KBM-7 (cell line): ENCODE results near the gene TMEM235.
A peak's percentile ranks its signal among the peaks of the same experiment; 100 is the strongest.

Experiments
- DNase-seq: peaks from one replicate; pipeline ENCODE4 v3.0.0-alpha.2; 2015
- in situ Hi-C: fragments of 300-500 bp; cut with MboI; formaldehyde crosslinking; loops from 2 replicates; pipeline ENCODE4 v1.14.3; 2020; ENCODE audit warnings: low sequenced_read_pairs, low pct_unique_long_range_greater_than_20kb, mixed read lengths

Gene TMEM235

DNA sequence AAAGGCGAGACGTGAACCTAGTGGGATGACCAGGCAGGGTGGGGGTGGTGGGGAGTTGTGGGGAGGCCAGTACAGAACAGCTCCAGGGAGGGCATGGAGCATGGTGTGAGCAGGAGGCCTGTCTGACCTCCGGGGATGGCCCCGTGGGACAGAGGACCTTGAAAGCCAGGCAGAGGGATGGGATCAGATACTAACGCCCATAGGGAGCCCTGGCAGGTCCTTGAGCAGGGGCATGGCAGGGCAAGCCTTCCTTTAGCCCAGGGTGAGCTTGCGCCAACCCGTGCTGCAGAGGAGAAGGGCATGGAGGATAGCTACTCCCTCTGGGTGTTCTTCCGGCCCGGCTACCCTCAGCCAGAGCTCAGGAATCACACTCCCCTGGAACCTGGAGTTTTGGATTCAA, 35.3 kb downstream of the TMEM235 start:
- DNase-seq: no peak
- in situ Hi-C loops: no loop called here

DNA sequence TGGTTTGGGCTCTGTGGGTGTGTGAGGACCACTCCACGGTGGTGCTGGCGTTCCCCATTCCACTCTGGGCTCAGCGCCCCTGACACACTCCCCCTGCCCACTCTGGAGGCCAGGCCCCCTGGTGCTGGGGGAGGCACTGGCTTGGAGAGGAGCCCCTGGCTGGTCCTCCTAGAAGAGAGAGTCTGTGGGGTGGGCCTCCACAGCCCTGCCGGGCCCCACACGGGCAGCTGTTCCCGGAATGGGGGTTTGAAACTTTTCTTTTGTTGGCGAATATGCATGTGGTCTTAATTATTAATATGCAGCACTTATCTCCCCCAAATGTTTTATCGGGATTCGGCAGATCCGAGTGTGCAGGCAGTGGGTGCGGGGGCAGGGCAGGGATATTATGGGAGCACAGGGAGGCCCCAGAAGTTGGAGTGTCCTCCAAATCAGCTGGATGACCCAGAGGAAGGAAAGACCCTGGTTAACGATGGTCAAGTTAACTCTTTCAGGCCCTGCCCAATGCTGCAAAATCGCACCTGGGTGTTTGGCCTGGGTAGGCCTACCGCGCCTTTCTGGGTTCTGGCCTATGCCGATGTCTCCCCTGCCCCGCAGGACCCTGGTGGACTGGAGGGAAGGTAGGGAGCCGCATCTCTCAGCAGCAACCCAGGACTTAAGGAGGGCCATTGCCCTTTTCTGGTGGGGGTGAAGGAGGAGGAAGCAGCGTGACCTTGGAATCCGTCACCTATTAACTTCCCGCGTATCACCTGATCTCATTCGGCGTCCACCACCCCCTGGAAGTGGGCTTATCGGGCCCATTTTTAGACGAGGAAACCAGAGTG, 36.0 kb downstream of the TMEM235 start:
- DNase-seq: no peak
- in situ Hi-C loops: no loop called here

DNA sequence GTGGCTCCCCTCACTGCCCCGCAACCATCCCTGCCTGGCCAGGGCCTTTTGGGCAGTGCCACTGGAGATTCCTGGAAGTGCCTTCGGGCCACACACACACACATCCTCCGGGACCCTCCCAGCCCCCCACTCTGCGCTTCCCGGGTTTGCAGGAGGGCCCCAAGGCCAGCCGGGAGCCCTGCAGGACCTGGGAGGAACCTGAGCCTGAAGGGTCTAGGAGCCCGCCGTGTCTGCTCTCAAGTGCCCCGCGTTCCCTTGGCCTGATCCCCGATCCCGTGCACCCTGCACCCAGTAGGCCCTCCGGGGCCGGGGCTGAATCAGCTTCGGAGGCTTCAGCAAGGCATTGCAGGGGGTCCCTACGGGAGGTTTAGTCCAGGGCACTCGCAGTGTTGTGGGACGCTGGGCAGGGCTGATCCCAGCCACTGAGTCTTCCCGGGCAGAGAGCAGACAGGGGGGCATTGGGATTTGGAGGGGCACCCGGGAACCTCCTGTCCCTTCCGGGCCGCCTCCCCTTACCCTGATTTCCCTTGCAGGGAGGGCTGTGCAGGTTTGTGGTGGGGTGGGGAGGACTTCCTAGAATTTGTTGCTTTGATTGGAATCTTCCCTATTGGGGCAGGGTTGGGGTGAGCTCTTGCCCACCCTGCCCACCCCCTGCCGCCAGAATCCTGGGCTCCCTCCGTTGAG, 36.9 kb downstream of the TMEM235 start:
- DNase-seq: no peak
- in situ Hi-C loops: no loop called here

DNA sequence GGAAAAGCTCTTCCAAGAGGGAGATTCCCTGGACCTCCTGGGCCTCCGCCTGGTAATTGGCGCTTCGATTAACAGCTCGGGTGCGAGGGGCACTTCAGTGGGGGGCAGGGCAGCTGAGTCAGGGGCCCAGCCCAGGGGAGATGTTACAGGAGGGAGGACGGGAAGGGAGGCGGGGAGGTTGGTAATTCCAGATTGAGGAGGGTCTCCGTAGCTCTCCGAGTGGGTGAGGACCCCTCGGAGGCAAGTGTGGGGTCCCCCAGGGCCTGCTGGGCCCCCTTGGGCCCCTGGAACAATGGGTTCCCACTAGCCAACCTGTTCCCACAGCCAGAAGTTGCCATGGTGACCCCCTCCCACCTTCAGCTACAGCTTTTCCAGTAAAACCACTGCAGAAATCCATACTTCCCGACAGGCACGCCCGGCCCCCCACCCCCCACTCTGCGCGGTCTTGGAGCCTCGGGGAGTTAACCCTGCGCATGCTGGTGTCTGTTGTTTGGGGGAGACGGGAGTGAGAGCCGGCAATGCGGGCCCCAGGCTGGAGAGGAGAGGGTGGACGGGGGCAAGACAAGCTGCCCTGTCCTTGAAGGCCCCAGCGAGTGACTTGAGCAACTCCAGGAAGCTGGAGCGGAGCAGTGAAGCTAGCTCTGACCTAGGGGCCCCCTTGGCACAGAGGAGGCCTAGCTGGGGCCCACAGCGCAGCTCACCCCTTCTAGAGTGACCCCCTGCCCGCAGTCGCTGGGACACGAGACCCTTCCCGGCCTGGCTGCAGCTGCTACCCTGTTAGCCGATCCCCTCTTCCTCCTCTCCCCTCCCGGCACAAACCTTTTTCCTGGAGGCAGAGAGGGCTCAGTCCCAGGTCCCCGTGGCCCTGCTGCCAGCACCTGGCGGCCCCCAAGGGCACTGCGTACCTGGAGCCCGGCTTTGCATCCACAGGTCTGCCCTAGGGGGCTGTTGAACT, 37.8 kb downstream of the TMEM235 start:
- no peak for DNase-seq

DNA sequence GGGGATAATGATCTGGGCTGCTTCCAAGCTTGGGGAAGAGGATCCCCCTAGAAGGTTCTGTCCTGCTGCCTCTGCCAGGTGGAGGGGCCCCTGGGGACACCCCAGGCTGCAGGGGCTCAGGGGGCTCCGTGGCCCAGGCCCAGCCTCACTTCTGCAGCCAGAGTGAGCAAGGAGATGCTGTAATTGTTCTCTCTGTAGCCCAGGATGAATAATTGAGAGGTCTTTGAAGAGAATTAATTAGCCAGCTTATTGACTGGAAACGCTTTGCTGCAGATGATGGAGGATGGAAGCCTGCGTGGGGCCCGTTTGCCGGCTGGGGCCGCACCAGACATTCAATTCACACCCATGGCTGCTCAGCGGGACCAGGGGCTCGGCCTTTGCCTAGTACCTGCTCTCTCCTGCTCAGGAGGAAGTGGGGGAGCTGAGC, 38.5 kb downstream of the TMEM235 start:
- no peak for DNase-seq
- in situ Hi-C loops: no loop called here

More for the DNA sequence above, 37.8 kb downstream of the TMEM235 start:
- in situ Hi-C loops: no loop called here

DNA sequence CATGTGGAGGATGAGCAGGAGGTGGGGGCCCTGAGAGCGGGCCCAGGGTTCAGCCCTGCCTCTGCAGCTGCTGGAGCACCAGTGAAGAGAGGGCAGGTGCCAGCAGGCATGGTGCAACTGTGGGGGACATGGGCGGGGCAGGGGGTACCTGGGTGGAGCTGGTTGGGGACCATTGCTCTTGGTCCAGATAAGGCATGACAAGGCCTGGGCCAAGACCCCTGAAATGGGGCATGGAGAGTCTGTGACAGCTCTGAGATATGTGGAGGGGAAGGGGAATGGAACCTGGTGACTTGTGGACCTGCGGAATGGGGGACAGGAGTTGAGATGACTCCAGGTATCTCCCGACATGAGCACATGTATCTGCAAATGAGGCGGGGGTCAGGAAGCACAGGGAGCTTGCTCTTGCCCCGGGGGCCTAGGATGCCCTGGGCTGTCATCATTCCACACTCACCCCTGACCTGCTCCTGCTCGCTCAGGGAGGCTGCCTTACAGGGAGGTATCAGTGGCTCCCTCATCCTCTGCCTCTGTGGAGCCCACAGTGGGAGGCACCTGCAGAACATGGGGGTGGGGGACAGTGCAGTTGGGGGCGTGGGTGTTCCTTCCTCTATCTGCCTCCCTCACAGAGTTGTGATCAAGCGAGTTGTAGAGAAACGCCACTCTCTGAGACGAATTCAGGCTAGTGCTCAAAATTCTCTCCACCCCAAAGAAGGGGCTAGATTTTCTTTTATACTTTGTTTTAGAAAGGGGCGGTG, 40.2 kb downstream of the TMEM235 start:
- in situ Hi-C loops: no loop called here
- DNase-seq: no peak

DNA sequence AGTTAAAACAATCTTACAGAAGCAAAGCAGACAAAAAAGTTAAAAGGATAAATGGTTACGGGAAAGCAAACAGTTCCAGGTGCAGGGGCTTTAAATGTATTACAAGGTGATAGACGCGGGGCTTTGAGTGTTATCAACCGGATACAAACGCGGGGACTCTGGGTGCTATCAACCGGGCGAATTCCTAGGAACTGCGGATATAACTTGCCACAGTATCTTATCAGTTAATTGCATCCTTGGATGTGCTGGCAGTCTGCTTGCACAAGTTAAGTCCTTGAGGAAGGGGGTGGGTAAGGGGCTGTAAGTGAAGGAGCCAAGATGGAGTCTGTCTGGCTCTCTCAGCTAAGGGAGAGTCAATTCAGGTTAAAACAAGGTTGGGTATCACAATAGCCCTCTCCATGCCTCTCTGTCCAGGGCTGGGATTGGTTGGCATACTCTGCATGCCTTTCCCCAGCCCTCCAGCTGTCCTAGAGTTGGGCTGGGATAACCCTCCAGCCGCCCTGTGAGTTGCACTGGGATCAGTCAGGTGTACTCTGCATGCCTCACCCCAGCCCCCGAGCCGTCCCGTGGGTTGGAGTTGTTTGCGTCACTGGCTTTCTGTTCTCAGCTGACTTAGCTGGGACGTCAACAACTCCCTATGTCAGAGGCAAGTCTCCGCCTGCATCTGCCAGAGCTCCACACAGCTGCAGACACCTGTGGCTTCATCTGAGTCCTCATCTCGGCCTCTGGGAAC, 40.9 kb downstream of the TMEM235 start:
- peak; percentile 65 for DNase-seq
- in situ Hi-C loops: no loop called here

DNA sequence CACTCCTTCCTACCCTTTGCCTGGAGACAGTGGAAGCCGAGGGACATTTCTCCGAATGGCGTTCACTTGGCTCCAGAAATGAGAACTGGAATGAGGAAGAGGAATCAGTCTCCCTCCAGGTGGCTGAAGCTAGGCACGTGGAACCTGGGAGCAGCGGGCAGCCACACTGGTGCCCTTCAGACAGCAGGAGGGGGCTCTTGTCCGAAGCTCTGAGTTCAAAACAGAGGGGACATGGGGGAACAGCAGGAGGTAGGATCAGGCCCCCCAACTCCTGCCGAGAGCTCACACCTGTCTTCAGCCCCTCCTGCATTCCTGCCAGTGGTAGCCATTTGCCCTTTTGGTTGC, 41.5 kb downstream of the TMEM235 start:
- in situ Hi-C loops: no loop called here
- DNase-seq: no peak

DNA sequence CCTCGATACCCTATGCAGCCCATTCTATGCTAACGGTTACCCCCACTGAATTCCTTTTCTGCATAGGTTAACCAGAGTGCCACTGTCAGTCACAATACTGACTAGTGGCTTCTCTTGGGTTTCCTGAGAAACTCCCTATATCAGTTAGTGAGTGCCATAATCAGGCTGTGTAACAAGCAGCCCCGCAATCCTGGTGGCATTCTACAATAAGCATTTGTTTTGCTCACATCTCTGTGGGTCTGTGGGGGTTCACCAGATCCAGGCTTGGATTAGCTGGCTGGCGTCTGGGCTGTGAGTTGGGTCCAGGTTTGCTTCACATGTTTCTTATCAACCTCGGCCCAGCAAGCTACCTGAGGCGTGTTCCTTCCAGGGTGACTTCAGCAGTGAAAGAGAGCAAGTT, 42.4 kb downstream of the TMEM235 start:
- DNase-seq: no peak

DNA sequence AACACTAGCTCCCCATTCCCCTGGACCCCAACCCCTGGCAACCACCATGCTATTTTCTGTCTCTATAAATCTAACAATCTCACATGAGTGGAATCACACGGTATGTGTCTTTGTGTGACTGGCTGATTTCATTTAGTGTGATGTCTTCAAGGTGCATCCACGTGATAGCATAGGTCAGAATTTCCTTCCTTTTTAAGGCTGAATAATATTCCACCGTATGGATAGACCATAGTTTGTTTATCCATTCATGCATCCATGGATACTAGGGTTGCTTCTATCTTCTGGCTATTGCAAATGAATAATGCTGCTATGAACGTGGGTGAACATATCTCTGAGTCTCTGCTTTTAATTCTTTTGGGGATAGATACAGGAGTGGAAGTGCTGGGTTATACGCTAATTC, 43.9 kb downstream of the TMEM235 start:
- DNase-seq: no peak
- in situ Hi-C loops: no loop called here

More for the DNA sequence above, 42.4 kb downstream of the TMEM235 start:
- in situ Hi-C loops: no loop called here

DNA sequence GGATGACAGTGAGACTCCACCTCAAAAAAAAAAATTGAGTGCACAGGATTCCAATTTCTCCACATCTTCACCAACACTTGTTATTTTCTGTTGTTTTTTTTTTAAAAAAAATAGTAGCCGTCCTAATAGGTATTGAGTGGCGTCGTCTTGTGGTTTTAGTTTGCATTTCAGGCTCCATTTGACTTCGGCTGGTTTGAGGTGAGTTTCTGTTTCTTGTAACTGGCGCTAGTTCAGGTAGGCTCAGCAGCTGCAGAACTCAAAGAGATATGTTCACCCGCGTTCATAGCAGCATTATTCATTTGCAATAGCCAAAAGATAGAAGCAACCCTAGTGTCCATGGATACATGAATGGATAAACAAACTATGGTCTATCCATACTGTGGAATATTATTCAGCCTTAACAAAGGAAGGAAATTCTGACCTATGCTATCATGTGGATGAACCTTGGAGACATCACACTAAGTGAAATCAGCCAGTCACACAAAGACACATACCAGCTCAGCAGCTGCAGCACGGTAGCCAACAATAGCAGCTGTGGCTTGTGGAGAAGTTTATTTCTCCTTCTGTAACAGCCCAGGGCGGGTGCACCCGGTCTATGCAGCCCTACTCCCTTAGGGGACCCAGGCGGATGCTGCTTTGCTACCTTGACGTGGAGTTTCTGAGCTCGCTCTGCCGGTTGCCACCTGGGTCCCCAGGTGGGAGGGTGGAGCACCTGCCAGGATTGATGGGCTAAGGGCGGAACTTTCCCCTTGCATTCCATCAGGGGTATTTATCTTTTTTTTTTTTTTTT, 44.9 kb downstream of the TMEM235 start:
- in situ Hi-C loops: no loop called here
- no peak for DNase-seq

DNA sequence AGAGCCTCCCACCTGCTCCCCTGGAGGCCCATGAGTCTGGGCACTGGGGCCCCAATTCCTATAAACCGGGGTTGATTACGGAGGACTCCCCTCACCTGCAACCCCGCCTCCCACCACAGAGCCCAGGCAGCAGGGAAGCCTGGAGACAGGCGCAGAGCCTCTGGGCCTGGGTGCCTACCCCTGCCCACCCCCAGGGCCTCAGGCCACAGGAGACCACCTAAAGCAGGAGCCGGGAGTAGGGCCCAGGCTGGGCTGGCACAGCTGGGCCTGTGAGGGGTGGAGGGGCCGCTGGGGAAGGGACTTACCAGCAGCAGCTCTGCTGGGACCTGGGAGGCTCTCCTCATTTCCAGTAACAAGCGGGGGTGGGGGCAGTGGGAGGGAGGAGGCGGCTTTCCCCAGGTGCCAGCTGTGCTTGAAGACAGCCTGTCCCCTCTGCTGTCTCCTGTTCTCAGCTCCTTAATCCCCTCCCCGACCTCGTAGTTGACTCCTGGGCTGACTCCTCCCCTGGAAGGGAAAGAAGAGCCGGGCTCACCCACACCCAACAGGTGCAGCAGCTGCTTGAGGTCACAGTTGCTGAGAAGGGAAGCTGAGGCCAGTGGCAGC, 46.8 kb downstream of the TMEM235 start:
- no peak for DNase-seq
- in situ Hi-C loops: no loop called here

DNA sequence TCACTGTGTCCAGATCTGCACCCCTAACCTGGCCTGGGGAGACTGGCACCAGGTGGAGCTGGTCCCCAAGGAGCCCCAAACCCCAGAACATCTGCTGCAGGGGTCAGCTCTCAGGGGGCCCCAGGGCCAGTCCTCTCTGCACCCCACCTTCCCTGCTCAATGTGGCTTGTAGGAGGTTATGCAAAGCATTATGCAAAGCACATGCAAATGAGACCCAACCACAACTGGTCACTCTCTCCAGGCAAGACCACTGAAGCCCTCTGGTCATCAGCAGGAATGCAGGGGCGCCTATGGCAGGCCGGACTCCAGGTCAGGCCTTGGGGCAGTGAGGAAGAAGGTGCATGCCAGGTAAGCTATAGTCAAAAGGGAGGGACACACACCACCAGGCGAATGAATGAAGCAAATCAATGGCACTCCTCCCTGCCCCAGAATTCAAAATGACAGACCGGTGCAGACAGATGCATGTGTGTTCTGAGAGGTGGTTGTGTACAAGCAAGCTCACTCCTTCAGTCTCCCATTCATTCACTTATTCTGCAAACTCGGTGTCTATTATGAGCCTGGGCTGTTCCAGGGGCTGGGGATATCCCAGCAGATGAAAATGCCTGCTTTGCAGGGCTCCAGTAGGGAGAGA, 48.0 kb downstream of the TMEM235 start:
- in situ Hi-C loops: no loop called here

DNA sequence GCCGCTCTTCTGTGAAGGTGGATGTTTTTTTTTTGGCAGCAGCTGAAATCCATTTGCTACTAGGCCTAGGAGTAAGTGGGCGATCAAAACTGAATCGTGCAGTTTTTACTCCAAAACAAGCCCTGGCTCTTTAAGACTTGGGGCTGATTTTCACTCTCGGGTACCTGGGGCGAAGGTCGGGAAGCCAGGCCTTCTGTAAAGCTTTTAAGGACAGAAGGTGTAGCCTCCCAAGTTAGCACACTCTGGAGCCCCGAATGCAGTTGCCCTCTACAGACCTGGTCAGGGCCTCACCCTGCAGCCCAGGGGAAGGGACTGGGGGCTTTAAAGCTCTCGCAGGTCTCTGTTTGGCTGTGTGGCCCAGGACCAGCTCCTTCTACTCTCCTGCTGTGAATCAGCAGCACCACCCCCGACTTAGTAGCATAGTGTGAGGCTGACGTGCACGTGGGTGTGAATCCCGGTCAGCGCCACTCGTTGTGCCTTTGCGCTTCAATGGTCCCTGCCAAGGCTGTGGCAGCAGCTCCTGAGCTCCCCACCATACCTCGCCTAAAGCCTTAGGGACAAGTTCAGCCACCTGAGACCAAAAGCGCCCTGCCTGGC, 49.9 kb downstream of the TMEM235 start:
- in situ Hi-C loops: no loop called here
- no peak for DNase-seq

More for the DNA sequence above, 48.0 kb downstream of the TMEM235 start:
- no peak for DNase-seq

DNA sequence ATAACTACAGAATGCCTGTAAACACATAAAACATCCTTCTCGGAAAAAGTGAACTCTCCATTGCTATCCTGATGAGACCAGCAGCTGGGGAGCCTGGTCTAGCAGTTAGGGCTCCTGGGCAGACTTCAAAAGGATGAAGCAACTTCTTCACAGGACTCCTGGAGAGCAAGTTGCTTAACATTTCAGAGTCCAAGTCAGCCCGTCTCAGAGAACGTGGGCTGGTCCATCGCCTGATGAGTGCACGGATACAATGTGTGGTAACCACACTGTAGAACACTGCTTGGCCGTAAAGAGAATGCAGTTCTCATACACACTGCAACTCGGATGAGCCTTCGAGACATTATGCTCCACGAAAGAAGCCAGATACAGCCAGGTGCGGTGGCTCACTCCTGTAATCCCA, 52.7 kb downstream of the TMEM235 start:
- in situ Hi-C loops: no loop called here
- no peak for DNase-seq

DNA sequence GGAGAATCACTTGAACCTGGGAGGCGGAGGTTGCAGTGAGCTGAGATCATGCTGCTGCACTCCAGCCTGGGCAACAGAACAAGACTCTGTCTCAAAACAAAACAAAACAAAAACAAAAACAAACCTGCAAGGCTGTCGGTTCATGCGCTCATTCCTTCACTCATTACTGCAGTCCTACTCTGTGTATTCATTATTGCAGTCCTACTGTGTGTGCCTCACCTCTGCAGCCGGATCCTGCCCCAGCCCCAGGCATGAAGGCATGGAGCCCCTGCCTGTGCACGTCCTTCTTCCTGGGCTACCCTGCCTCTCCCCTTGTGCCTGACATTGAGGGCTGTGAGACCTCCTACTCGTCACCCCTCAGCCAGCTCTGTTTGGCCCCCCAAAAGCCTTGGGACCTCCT, 57.6 kb downstream of the TMEM235 start:
- in situ Hi-C loops: no loop called here
- no peak for DNase-seq
